Measurements from ENCODE around the gene TATDN2.

- TF ChIP-seq MAX (IDR thresholded peaks at IDR 0.05; ENCODE audit: low read depth) (no peak), CTCF (IDR thresholded peaks at IDR 0.05) (no peak), REST (IDR thresholded peaks at IDR 0.05; ENCODE audit: low read depth, low read length) (no peak), EZH2phosphoT487 (IDR thresholded peaks at IDR 0.05; ENCODE audit: borderline replicate concordance, low read depth) (no peak), USF1 (IDR thresholded peaks at IDR 0.05; ENCODE audit: borderline replicate concordance, low read depth) (no peak), MXI1 (IDR thresholded peaks at IDR 0.05; ENCODE audit: low read depth, low read length) (no peak), FOXJ3 (CRISPR knock-in tag; IDR thresholded peaks at IDR 0.05) (no peak), POLR2AphosphoS5 (IDR thresholded peaks at IDR 0.05; ENCODE audit: low read depth, low read length) (no peak), CHD2 (IDR thresholded peaks at IDR 0.05; ENCODE audit: low read length, partially characterized antibody) (no peak), PBX3 (IDR thresholded peaks at IDR 0.05) (no peak)
Measured at GRCh38 chr3:10206166-10206511, 42.1 kb upstream of the TATDN2 start.

All from SK-N-SH (cell line).